HG03342 (cell line): ENCODE data around the gene HAUS8.

ENCODE experiments used
- ATAC-seq: cut with Tn5 transposase; IDR thresholded peaks from one replicate; pipeline ENCODE4 v1.9.1; 2021; ENCODE audit warnings: mild to moderate bottlenecking, moderate library complexity; ENCODE audit not compliant: unreplicated experiment

Gene HAUS8

DNA sequence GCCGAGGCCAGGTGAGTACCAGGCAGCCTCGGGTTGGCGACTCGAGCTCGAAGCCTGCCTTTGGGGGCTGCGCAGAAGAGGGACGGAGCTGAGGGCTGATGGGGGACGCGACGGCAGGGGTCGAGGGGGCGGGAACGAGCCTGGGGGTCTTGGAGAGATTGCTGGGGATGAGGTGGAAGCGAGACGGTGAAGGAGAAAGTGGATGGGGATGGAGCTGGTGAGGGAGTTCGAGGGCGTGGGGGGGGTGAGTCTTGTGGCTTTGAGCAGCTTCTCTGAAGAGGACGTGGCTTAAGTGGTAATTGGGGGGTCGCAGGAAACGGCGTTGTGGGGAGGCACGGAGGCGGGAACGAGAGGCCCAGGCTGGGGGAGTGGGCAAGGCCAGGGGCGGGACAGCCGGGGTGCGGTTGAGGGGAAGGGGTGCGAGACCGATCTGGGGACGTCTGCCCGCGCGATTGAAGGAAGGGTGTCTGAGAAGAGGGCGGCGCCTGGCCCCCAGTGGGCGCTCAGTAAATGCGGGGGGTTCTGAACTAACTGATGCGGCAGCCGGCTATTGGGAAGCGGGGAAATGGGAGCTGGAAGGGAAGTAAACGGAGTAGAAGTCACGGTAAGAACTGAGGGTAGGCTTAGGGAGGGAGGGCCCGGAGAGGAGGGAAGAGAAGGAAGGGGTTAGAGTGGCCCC, 751 bp upstream of the HAUS8 start:
- ATAC-seq, result no peak

- ATAC-seq, result no peak
Measured at GRCh38 chr19:17074634-17075034, 618 bp downstream of the HAUS8 start.

DNA sequence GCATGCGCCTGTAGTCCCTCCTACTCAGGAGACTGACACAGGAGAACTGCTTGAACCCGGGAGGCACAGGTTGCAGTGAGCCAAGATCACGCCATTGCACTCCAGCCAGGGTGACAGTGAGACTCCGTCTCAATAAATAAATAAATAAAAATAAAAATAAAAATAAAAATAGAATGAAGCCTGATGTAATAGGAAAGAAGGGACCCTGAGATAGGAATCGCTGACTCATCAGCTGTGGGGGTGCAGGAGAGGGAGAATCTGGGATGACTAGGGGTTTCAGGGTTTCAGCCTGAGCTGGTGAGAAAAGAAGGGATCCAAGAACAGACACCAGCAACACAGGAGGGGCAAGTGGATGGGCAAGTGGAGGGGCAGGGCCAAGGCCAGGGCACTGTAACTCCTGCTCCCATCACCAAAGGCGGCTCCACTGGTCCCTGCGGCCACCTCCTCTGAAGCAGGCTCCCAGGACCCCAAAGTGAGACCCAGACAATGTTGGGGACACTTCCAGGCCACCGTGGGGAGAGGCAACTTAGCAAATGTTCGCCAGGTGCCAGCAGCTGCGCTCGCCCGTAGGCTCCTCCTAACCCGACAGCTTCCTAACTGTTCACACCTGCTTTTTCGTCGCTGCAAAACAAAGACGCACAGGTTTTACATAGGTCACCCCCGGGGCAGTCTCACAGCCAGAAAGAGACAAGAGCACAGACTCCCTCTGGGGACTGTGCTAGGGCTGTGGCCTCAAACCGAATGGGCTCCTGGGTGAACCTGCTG, 1.2 kb downstream of the HAUS8 start:
- ATAC-seq, result no peak

- no peak for ATAC-seq
Measured at GRCh38 chr19:17070912-17071311, 4.3 kb downstream of the HAUS8 start.

- ATAC-seq, result no peak
Measured at GRCh38 chr19:17070421-17070820, 4.8 kb downstream of the HAUS8 start.

- no peak for ATAC-seq
Measured at GRCh38 chr19:17069193-17069592, 6.1 kb downstream of the HAUS8 start.

- no peak for ATAC-seq
Measured at GRCh38 chr19:17063428-17063827, 11.8 kb downstream of the HAUS8 start.

- no peak for ATAC-seq
Measured at GRCh38 chr19:17061691-17062090, 13.6 kb downstream of the HAUS8 start.

GRCh38 chr19:17061205-17061604, 14.0 kb downstream of the HAUS8 start:
- no peak for ATAC-seq

DNA sequence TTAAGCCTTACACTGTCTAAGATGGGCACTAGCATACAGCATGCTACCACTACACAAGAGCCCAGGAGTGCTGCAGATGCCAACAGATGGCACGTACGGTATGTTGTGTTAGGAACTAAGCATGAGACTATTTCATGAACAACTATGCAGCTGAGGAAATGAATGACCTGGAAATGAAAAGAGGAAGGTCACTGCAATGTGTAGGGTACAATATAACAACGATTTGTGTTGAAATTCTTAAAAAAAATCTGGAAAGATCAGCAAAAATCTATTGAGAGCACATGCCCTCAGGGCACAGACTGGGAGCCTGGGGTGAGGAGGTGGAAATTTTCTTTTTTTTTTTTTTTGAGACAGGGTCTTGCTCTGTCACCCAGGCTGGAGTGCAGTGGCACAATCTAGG, 14.4 kb downstream of the HAUS8 start:
- ATAC-seq, result no peak

GRCh38 chr19:17058236-17058635, 17.0 kb downstream of the HAUS8 start:
- ATAC-seq, result no peak

- ATAC-seq, result no peak
Measured at GRCh38 chr19:17055636-17056035, 19.6 kb downstream of the HAUS8 start.

GRCh38 chr19:17054746-17055145, 20.5 kb downstream of the HAUS8 start:
- no peak for ATAC-seq

GRCh38 chr19:17052439-17052838, 22.8 kb downstream of the HAUS8 start:
- ATAC-seq, result no peak

DNA sequence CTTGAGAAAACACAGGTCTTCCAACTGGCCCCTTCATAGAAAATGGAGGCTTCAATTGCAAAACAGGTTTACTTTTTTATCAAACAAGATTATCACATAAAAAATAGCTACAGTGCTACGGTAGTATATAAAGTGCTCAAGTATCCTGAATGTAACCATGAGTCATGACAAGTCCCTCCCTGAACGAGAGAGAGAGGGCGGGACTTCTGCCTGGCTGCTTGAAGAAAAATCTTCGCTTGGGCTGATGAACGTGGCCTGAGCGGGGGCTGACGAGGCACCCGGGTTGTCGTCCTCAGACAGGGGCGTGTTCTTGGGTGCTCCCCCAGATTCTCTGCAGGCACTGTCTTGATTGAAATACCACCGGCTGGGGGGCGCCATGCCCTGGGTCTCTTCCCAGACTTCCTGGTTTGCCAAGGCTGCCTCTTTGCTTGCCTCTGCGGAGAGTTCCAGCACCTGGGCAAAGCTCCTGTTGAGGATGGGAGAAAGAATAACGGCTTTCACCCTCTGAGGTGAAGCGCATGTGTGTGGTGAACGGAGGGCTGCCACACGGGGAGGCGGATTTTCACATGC, 25.5 kb downstream of the HAUS8 start:
- no peak for ATAC-seq

- no peak for ATAC-seq
Measured at GRCh38 chr19:17048885-17049453, 26.3 kb downstream of the HAUS8 start.

DNA sequence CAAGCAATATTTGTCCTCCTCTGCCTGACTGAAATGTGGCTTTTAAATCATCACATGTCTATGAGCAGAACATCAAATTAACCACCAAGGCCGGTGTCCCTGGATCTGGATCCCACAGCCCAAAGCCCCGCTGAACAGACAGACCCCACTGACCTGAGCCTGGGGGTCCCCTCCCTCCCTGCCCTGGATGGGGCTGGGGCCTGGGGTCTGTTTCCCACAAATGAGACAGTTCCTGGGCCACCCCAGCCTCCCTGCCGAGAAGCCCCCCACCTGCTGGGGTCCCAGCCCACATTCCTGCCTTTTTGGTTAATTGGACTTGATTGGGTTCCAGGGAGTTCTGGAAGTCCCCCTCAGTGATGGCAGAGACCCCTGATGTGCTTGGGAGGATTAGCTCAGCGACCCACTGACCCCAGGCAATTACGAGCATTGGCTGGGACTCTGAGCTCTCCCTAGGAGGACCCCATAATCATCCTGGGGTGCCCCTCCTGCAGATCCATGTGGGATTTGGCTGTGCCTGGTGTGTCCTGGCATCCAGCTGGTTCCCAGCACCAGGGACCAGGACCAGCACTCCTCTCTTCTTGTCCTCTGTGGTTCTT, 29.2 kb downstream of the HAUS8 start:
- ATAC-seq, result no peak

GRCh38 chr19:17043744-17044143, 31.5 kb downstream of the HAUS8 start:
- ATAC-seq, result no peak

GRCh38 chr19:17041976-17042375, 33.3 kb downstream of the HAUS8 start:
- ATAC-seq, result no peak

DNA sequence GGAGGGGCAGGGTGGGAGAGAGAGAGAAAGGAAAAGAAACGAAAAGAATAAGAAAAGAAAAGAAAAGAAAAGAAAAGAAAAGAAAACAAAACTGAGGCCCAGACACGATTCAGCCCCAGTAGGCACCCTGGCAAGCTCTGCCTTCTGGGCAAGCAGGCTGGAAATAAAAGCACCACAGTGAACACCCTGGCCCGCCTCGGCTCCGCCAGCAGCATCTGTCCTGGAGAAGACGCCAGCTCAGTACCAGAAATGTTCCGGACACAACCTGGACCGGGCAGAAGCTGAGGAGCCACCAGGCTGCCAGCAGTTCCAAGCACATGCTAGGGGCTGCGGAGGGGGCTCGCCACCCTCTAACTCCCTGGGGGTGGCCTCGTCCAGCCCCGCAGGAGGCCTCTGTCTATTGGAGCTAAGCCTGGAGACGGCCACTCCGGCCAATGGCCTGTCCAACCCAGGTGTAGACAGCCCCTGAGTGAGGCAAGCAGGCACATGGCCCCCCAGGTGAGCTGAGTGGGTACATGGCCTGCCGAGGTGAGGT, 37.2 kb downstream of the HAUS8 start:
- ATAC-seq, result no peak

DNA sequence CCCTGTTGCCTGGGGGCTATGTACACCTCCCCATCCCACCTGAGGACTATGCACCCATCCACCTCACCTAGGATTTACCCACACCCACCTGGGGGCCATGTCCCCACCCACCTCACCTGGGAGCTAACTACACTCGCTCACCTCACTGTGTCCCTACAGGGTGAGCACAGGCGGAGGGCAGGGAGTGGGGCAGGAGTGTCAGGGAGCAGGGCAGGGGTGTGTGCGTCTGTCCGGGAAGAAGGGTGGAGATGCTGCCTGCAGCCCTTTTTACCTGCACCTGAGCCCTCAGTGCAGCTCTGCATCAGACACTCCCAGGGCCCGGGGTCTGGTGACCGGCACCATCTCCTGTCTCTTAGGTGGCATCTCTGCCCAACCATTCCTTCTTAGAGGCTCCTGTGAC, 38.1 kb downstream of the HAUS8 start:
- no peak for ATAC-seq
